ENCODE measurements around the gene PARP1. TPM values are rescaled to one million over a fixed set of nuclear protein-coding genes. Genes with fewer than 3 reads are reported as not detected.

PARP1 gene
- polyA plus RNA-seq, 3 donors: 17.7 to 30.0 (median 23.3) TPM

DNA sequence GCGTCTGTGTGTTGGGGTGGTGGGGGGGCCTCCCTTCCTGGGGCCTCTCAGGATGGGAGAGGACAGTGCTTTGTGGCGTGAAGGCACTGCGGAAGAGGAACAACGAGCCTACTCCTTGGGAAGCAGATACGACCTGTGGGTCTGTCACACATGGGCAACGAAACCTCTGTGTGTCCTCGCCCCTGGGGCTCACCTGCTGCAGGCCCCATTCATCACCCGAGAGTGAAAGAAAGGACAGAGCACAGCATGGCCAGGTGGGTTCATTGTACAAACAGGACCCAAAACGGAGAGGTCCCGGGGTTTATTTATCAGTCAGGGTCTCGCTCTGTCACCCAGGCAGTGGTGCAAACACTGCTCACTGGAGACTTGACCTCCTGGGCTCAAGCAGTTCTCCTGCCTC is 58.8 kb downstream of the PARP1 start:
- H3K27me3 Mint-ChIP-seq (ENCODE audit: low read depth in 3 of 3): peaks cover 2 to 5% (median 3%) of the 10 kb centered on the region in 3 donors
- intact Hi-C loops (cut with micrococcal nuclease): no loop called here
- H3K4me3 Mint-ChIP-seq: no peak overlapping the region

GRCh38 chr1:226344441-226345259 is 63.2 kb downstream of the PARP1 start:
- H3K27ac Mint-ChIP-seq: peak overlapping the region in 1 of 7 donors; percentile 18
- H3K4me2 ChIP-seq (replicated peaks; ENCODE audit: extremely low read depth, low read length, poor library complexity, severe bottlenecking): no peak overlapping the region

More for the DNA sequence above, 58.8 kb downstream of the PARP1 start:
- Mint-ChIP-seq H3K4me1 (peaks cover 16% of the 10 kb centered on the region), H3K27ac (no peak overlapping the region), H3K9me3 (peaks cover 0 to 5% (median 1%) of the 10 kb centered on the region in 7 donors), H3K36me3 (no peaks in the 10 kb centered on the region)
- no peaks in the 10 kb centered on the region for H4K20me1 ChIP-seq (ENCODE audit: insufficient read depth, low read length)
- H3K36me3 ChIP-seq (replicated peaks in 1 of 2; ENCODE audit: control insufficient read depth in 1 of 2, insufficient read depth in 2 of 2, low read length in 2 of 2): no peaks in the 10 kb centered on the region
- H2AFZ ChIP-seq (ENCODE audit: insufficient read depth, low read depth, low read length, poor library complexity, severe bottlenecking): no peak overlapping the region
- no peaks in the 10 kb centered on the region for H3K27me3 ChIP-seq (ENCODE audit: control insufficient read depth in 2 of 2, insufficient read depth in 2 of 2, low read length in 2 of 2)
- no peaks in the 10 kb centered on the region for H3K79me2 ChIP-seq (ENCODE audit: insufficient read depth, low read length)
- DNase-seq: no peak
- H3K4me2 ChIP-seq (replicated peaks; ENCODE audit: extremely low read depth, low read length, poor library complexity, severe bottlenecking): no peak overlapping the region
- 58% methylated on average over 10 of the region's 11 CpGs for WGBS (ENCODE audit: insufficient coverage)
- H3K4me3 ChIP-seq (replicated peaks in 1 of 3; ENCODE audit: low read depth in 2 of 3, low read length in 3 of 3): no peak overlapping the region
- H3K27ac ChIP-seq (ENCODE audit: low read depth in 1 of 2, low read length in 2 of 2): no peak overlapping the region
- H3K9ac ChIP-seq (ENCODE audit: insufficient read depth, low read length, poor library complexity, severe bottlenecking): no peak overlapping the region
- peaks cover 6 to 8% of the 10 kb centered on the region in 2 donors for H3K4me1 ChIP-seq (ENCODE audit: control insufficient read depth in 1 of 2, insufficient read depth in 2 of 2, low read length in 2 of 2)
- H3K9me3 ChIP-seq (replicated peaks in 1 of 2; ENCODE audit: control insufficient read depth in 1 of 2, insufficient read depth in 1 of 2, low read length in 2 of 2): no peaks in the 10 kb centered on the region
- TF ChIP-seq, protein P1, sequence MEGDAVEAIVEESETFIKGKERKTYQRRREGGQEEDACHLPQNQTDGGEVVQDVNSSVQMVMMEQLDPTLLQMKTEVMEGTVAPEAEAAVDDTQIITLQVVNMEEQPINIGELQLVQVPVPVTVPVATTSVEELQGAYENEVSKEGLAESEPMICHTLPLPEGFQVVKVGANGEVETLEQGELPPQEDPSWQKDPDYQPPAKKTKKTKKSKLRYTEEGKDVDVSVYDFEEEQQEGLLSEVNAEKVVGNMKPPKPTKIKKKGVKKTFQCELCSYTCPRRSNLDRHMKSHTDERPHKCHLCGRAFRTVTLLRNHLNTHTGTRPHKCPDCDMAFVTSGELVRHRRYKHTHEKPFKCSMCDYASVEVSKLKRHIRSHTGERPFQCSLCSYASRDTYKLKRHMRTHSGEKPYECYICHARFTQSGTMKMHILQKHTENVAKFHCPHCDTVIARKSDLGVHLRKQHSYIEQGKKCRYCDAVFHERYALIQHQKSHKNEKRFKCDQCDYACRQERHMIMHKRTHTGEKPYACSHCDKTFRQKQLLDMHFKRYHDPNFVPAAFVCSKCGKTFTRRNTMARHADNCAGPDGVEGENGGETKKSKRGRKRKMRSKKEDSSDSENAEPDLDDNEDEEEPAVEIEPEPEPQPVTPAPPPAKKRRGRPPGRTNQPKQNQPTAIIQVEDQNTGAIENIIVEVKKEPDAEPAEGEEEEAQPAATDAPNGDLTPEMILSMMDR (IDR thresholded peaks at IDR 0.05): no peak

More at GRCh38 chr1:226344441-226345259, 63.2 kb downstream of the PARP1 start:
- no peak overlapping the region for H3K27ac ChIP-seq (ENCODE audit: low read depth in 1 of 2, low read length in 2 of 2)
- Mint-ChIP-seq H3K9me3 (peaks cover 9 to 26% (median 17%) of the 10 kb centered on the region in 7 donors), H3K4me3 (no peak overlapping the region), H3K27me3 (ENCODE audit: low read depth in 3 of 3) (peaks cover 2 to 5% (median 3%) of the 10 kb centered on the region in 3 donors), H3K4me1 (peaks cover 3% of the 10 kb centered on the region), H3K36me3 (no peaks in the 10 kb centered on the region)
- DNase-seq: no peak
- no peaks in the 10 kb centered on the region for H3K79me2 ChIP-seq (ENCODE audit: insufficient read depth, low read length)
- H2AFZ ChIP-seq (ENCODE audit: insufficient read depth, low read depth, low read length, poor library complexity, severe bottlenecking): no peak overlapping the region
- no peaks in the 10 kb centered on the region for H3K27me3 ChIP-seq (ENCODE audit: control insufficient read depth in 2 of 2, insufficient read depth in 2 of 2, low read length in 2 of 2)
- intact Hi-C loops (cut with micrococcal nuclease): no loop called here
- no peak overlapping the region for H3K4me3 ChIP-seq (replicated peaks in 1 of 3; ENCODE audit: low read depth in 2 of 3, low read length in 3 of 3)
- peaks cover 0 to 14% of the 10 kb centered on the region in 2 donors for H3K9me3 ChIP-seq (replicated peaks in 1 of 2; ENCODE audit: control insufficient read depth in 1 of 2, insufficient read depth in 1 of 2, low read length in 2 of 2)
- H4K20me1 ChIP-seq (ENCODE audit: insufficient read depth, low read length): no peaks in the 10 kb centered on the region
- H3K9ac ChIP-seq (ENCODE audit: insufficient read depth, low read length, poor library complexity, severe bottlenecking): no peak overlapping the region
- 94% methylated on average over 7 of the region's 8 CpGs for whole genome bisulfite sequencing (ENCODE audit: insufficient coverage)
- no peaks in the 10 kb centered on the region for H3K4me1 ChIP-seq (ENCODE audit: control insufficient read depth in 1 of 2, insufficient read depth in 2 of 2, low read length in 2 of 2)
- TF ChIP-seq, protein P1 (IDR thresholded peaks at IDR 0.05): no peak
- no peaks in the 10 kb centered on the region for H3K36me3 ChIP-seq (replicated peaks in 1 of 2; ENCODE audit: control insufficient read depth in 1 of 2, insufficient read depth in 2 of 2, low read length in 2 of 2)

All from CD14-positive monocyte (primary cell).